Panc1 (cell line): ENCODE results near the gene BCL3.

Experiments used
- CTCF ChIP-seq: fragments of 450-650 bp; IDR thresholded peaks from 2 replicates; pipeline ENCODE4 v1.5.1; 2017; ENCODE audit warnings: mild to moderate bottlenecking
- POLR2AphosphoS5 ChIP-seq: IDR thresholded peaks from 2 replicates; pipeline ENCODE4 v1.6.1; 2012; ENCODE audit warnings: mild to moderate bottlenecking, low read depth, low read length, moderate library complexity

DNA sequence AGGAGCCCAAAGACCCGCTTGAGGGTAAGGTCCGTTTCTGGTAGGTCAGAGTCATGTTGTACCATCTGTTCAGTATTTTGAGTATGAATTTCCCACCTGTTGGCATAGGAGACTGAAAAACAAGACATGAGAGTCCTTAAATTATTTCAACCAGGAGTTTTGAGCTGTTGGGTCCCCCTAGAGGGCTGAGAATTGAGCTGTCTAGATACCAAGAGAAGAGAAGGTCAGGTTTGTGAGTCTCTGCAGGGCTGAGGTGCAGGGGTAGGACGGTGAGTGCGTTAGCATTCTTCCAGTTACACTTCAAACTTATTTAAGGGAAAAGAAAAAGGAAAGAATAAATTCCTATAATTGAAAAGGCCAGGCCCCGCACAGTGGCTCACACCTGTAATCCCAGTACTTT, 34.2 kb downstream of the BCL3 start:
- peak; percentile 36; the same call in 1 of the 2 replicates for TF ChIP-seq CTCF
- no peak for TF ChIP-seq POLR2AphosphoS5
